SK-N-MC (cell line): ENCODE results near the gene DNAH14.

ENCODE experiments used
- EZH2 ChIP-seq: fragments of 200-600 bp; sonication (generic); IDR thresholded peaks from one replicate; pipeline ENCODE4 v1.6.1; 2017; ENCODE audit warnings: antibody characterized with exemption
- FOXP2 ChIP-seq: optimal IDR thresholded peaks from 2 replicates; pipeline ENCODE3; 2011; ENCODE audit warnings: mild to moderate bottlenecking, moderate library complexity; ENCODE audit not compliant: insufficient read depth; ENCODE audit errors: extremely low read length, control extremely low read depth
- POLR2AphosphoS5 ChIP-seq: IDR thresholded peaks from 2 replicates; pipeline ENCODE4 v1.6.1; 2012; ENCODE audit warnings: mild to moderate bottlenecking, low read depth, low read length, borderline replicate concordance

GRCh38 chr1:225228871-225229303, 299.4 kb downstream of the DNAH14 start:
- TF ChIP-seq EZH2 (no peak), POLR2AphosphoS5 (no peak), FOXP2 (no peak)
